PC-9 (cell line): Measurements from ENCODE around the gene RINL. TPM values are rescaled to one million over a fixed set of nuclear protein-coding genes. Genes with fewer than 3 reads are reported as not detected.

Source experiments
- BruUV-seq: library from RNA; stranded (reverse); fragments of 400-500 nt; replicated peaks from 2 replicates; lab custom pipeline; 2021; lab: Mats Ljungman, UMichigan
- CTCF ChIA-PET: fragments of 300-600 bp; sonication (Branson Sonifier 250); formaldehyde crosslinking; loops from one replicate; lab custom pipeline; 2022; ENCODE audit warnings: antibody characterized with exemption; lab: Charles Lee
- POLR2A ChIA-PET: fragments of 300-600 bp; sonication (Branson Sonifier 250); formaldehyde crosslinking; loops from one replicate; lab custom pipeline; 2022; ENCODE audit warnings: antibody characterized with exemption; ENCODE audit not compliant: unreplicated experiment; lab: Charles Lee
- DNase-seq, 2 experiments: peaks; one replicate each; pipeline versions ENCODE4 v3.0.0 to v3.0.0-alpha.2; 2015 to 2022; ENCODE audit warnings: mixed read lengths in 1 of 2
- H2AFZ ChIP-seq: fragments of 200-600 bp; sonication (generic); 2 replicates; pipeline ENCODE4 v1.8.1; 2017; ENCODE audit warnings: antibody characterized with exemption
- H3F3A ChIP-seq: fragments of 200-600 bp; sonication (generic); 2 replicates; pipeline ENCODE4 v1.8.1; 2017; ENCODE audit warnings: antibody characterized with exemption, mild to moderate bottlenecking, low read depth; ENCODE audit not compliant: insufficient read depth
- H3K27ac ChIP-seq: fragments of 200-600 bp; sonication (generic); 2 replicates; pipeline ENCODE4 v1.6.1; 2016; ENCODE audit warnings: mixed run types
- H3K27me3 ChIP-seq: fragments of 200-600 bp; sonication (generic); 2 replicates; pipeline ENCODE4 v1.6.1; 2016; ENCODE audit warnings: low read depth, mixed run types; ENCODE audit not compliant: insufficient read depth
- H3K36me3 ChIP-seq: fragments of 200-600 bp; sonication (generic); 2 replicates; pipeline ENCODE4 v1.6.1; 2016; ENCODE audit warnings: low read depth, mixed run types
- H3K4me1 ChIP-seq: fragments of 200-600 bp; sonication (generic); replicated peaks from 2 replicates; pipeline ENCODE4 v1.6.1; 2016; ENCODE audit warnings: mixed run types; ENCODE audit not compliant: insufficient read depth
- H3K4me2 ChIP-seq: fragments of 200-600 bp; sonication (generic); 2 replicates; pipeline ENCODE4 v1.6.1; 2017; ENCODE audit warnings: mixed run types
- H3K4me3 ChIP-seq: fragments of 200-600 bp; sonication (generic); 2 replicates; pipeline ENCODE4 v1.6.1; 2016; ENCODE audit warnings: mixed run types
- H3K79me2 ChIP-seq: fragments of 200-600 bp; sonication (generic); 2 replicates; pipeline ENCODE4 v1.6.1; 2017; ENCODE audit warnings: low read depth, mixed run types
- H3K9me2 ChIP-seq: fragments of 200-600 bp; sonication (generic); 2 replicates; pipeline ENCODE4 v1.8.1; 2017; ENCODE audit warnings: mild to moderate bottlenecking; ENCODE audit not compliant: insufficient read depth
- H3K9me3 ChIP-seq: fragments of 200-600 bp; sonication (generic); 2 replicates; pipeline ENCODE4 v1.8.1; 2016; ENCODE audit warnings: low read depth; ENCODE audit not compliant: insufficient read depth
- H4K20me1 ChIP-seq: fragments of 200-600 bp; sonication (generic); 2 replicates; pipeline ENCODE4 v1.8.1; 2017; ENCODE audit not compliant: insufficient read depth
- CTCF ChIP-seq: fragments of 200-600 bp; sonication (generic); conservative IDR thresholded peaks from 2 replicates; pipeline ENCODE4 v1.6.1; 2017; ENCODE audit warnings: mixed run types, antibody characterized with exemption, mild to moderate bottlenecking, moderate library complexity
- EZH2 ChIP-seq: fragments of 200-600 bp; sonication (generic); IDR thresholded peaks from 2 replicates; pipeline ENCODE4 v1.8.0; 2017; ENCODE audit warnings: antibody characterized with exemption, low read depth
- intact Hi-C: fragments of 100-400 bp; cut with micrococcal nuclease; formaldehyde crosslinking; loops from one replicate; pipeline ENCODE4 v1.10.0; 2022; ENCODE audit not compliant: unreplicated experiment
- total RNA-seq: library from RNA; stranded (reverse); gene quantifications from 2 replicates; pipeline ENCODE4 v1.2.3, GENCODE V29; 2021

RINL gene
- total RNA-seq, 1 experiment from 2014 or later, result 10.3 TPM

- Histone ChIP-seq H2AFZ (no peak overlapping the region), H3K9me3 (no peaks in the 10 kb centered on the region), H3K4me2 (no peak overlapping the region), H3K27ac (no peak overlapping the region), H3K27me3 (no peaks in the 10 kb centered on the region), H3K4me1 (no peaks in the 10 kb centered on the region), H3K79me2 (0 out of 2 replicates have a peak, but pooled peaks cover 5% of the 10 kb centered on the region), H3F3A (peaks cover 7% of the 10 kb centered on the region; the same call in 1 of the 2 replicates), H4K20me1 (no peaks in the 10 kb centered on the region), H3K9me2 (no peaks in the 10 kb centered on the region), H3K4me3 (no peak overlapping the region), H3K36me3 (no peaks in the 10 kb centered on the region)
- TF ChIP-seq EZH2, result no peak
- no peak for TF ChIP-seq CTCF
- BruUV-seq, result no TSS peak
- ChIA-PET CTCF (no interaction called here), POLR2A (no interaction called here)
- no peak for DNase-seq
- intact Hi-C loops, result no loop called here
Observed at GRCh38 chr19:38922482-38922881, 44.4 kb upstream of the RINL start.

- no peak for DNase-seq
- Histone ChIP-seq H4K20me1 (no peaks in the 10 kb centered on the region), H3K4me3 (no peak overlapping the region), H3K9me2 (no peaks in the 10 kb centered on the region), H3K4me2 (no peak overlapping the region), H3K9me3 (no peaks in the 10 kb centered on the region), H3K79me2 (no peaks in the 10 kb centered on the region), H2AFZ (no peak overlapping the region), H3K27ac (no peak overlapping the region), H3K27me3 (no peaks in the 10 kb centered on the region), H3F3A (peaks cover 7% of the 10 kb centered on the region; the same call in 1 of the 2 replicates), H3K4me1 (no peaks in the 10 kb centered on the region), H3K36me3 (no peaks in the 10 kb centered on the region)
- ChIA-PET POLR2A (no interaction called here), CTCF (no interaction called here)
- TF ChIP-seq EZH2 (no peak), CTCF (no peak)
- no TSS peak for BruUV-seq
- intact Hi-C loops, result no loop called here
Observed at GRCh38 chr19:38921420-38922274, 43.6 kb upstream of the RINL start.

- H3K4me3 ChIP-seq, result no peak overlapping the region
- no peaks in the 10 kb centered on the region for H3K9me2 ChIP-seq
- no peaks in the 10 kb centered on the region for H4K20me1 ChIP-seq
- BruUV-seq, result no TSS peak
- ChIA-PET CTCF (no interaction called here), POLR2A (no interaction called here)
- DNase-seq, result no peak
- H3K36me3 ChIP-seq, result no peaks in the 10 kb centered on the region
- peaks cover 7% of the 10 kb centered on the region; the same call in 1 of the 2 replicates for H3F3A ChIP-seq
- intact Hi-C loops, result no loop called here
- no peaks in the 10 kb centered on the region for H3K9me3 ChIP-seq
- H3K79me2 ChIP-seq, result no peaks in the 10 kb centered on the region
- H2AFZ ChIP-seq, result no peak overlapping the region
- TF ChIP-seq CTCF, result no peak
- no peak for TF ChIP-seq EZH2
- no peaks in the 10 kb centered on the region for H3K27me3 ChIP-seq
- H3K4me1 ChIP-seq, result no peaks in the 10 kb centered on the region
- no peak overlapping the region for H3K4me2 ChIP-seq
- H3K27ac ChIP-seq, result no peak overlapping the region
Observed at GRCh38 chr19:38920602-38921419, 42.7 kb upstream of the RINL start.
